ENCODE results near the gene STON2. TPM values are rescaled to one million over a fixed set of nuclear protein-coding genes. Genes with fewer than 3 reads are reported as not detected.
"Not testable (repeated sequence)": the region's sequence is repeated elsewhere in the genome, so short reads cannot be mapped to it uniquely, and the experiment has no call there.

Gene STON2
- total and polyA plus RNA-seq, 2 experiments from 2014 or later: 5.0 to 22.7 TPM

DNA sequence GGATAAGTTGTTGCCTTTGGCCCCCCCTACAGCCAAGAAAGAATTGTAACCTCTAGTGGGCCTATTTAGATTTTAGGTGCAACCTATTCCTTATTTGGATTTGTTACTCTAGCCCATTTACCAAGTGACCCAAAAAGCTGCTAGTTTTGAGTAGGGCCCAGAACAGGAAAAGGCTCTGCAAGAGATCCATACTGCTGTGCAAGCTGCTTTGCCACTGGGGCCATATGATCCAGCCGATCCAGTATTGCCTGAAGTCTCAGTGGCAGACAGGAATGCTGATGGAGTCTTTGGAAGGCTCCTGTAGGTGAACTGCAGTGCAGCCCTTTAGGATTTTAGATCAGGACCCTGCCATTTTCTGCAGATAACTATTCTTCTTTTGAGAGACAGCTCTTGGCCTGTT lies 166.5 kb downstream of the STON2 start:
- no peak for DNase-seq (ENCODE audit: low spot score)
- Histone ChIP-seq H3K4me2 (no peak overlapping the region), H3K9me2 (replicated peaks; ENCODE audit: insufficient read depth) (no peaks in the 10 kb centered on the region), H3K27me3 (no peaks in the 10 kb centered on the region), H3K4me1 (ENCODE audit: insufficient read depth) (peaks cover 6% of the 10 kb centered on the region), H3K79me2 (no peaks in the 10 kb centered on the region), H3K9me3 (ENCODE audit: low read depth) (no peaks in the 10 kb centered on the region), H3K4me3 (no peak overlapping the region), H2AFZ (no peak overlapping the region), H3K36me3 (replicated peaks; ENCODE audit: insufficient read depth, low read depth) (no peaks in the 10 kb centered on the region), H3K27ac (no peak overlapping the region), H4K20me1 (ENCODE audit: insufficient read depth, poor library complexity, severe bottlenecking) (no peaks in the 10 kb centered on the region)
- WGBS (ENCODE audit: low lambda C conversion rate, missing lambda C conversion rate): 100% methylated on average over 1 of the region's 1 CpG
- no peak for TF ChIP-seq EZH2 (IDR thresholded peaks at IDR 0.05; ENCODE audit: borderline replicate concordance)
- TF ChIP-seq, protein P1, sequence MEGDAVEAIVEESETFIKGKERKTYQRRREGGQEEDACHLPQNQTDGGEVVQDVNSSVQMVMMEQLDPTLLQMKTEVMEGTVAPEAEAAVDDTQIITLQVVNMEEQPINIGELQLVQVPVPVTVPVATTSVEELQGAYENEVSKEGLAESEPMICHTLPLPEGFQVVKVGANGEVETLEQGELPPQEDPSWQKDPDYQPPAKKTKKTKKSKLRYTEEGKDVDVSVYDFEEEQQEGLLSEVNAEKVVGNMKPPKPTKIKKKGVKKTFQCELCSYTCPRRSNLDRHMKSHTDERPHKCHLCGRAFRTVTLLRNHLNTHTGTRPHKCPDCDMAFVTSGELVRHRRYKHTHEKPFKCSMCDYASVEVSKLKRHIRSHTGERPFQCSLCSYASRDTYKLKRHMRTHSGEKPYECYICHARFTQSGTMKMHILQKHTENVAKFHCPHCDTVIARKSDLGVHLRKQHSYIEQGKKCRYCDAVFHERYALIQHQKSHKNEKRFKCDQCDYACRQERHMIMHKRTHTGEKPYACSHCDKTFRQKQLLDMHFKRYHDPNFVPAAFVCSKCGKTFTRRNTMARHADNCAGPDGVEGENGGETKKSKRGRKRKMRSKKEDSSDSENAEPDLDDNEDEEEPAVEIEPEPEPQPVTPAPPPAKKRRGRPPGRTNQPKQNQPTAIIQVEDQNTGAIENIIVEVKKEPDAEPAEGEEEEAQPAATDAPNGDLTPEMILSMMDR (IDR thresholded peaks at IDR 0.05; ENCODE audit: poor library complexity): no peak
- no peak for TF ChIP-seq EZH2phosphoT487 (IDR thresholded peaks at IDR 0.05; ENCODE audit: low read depth, severe bottlenecking, unreplicated experiment)

DNA sequence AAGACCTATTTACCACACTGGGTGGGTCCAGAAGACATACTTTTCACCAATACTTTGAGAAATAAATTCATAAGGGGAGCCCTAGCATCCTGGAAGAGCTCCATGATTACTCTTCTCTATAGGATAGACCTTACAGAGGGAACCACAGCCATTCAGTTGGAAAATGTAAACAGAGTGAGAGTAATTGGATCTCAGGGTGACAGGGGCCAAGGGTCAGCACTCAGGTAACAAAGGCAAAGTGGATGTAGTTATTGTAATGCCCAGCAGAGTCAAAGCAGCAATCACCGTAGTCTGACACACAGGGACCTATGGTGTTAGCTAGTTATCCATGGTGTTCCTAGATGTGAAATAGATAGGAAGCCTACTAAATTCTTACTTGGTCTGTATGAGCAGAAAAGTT lies 168.6 kb downstream of the STON2 start:
- H3K4me1 ChIP-seq (ENCODE audit: insufficient read depth): peaks cover 6% of the 10 kb centered on the region
- H2AFZ ChIP-seq: no peak overlapping the region
- H3K9me2 ChIP-seq (replicated peaks; ENCODE audit: insufficient read depth): no peaks in the 10 kb centered on the region
- no peaks in the 10 kb centered on the region for H3K79me2 ChIP-seq
- H3K36me3 ChIP-seq (replicated peaks; ENCODE audit: insufficient read depth, low read depth): no peaks in the 10 kb centered on the region
- TF ChIP-seq, protein P1 (IDR thresholded peaks at IDR 0.05; ENCODE audit: poor library complexity): no peak
- TF ChIP-seq EZH2 (IDR thresholded peaks at IDR 0.05; ENCODE audit: borderline replicate concordance): no peak
- no peak for TF ChIP-seq EZH2phosphoT487 (IDR thresholded peaks at IDR 0.05; ENCODE audit: low read depth, severe bottlenecking, unreplicated experiment)
- no peak for DNase-seq (ENCODE audit: low spot score)
- no peaks in the 10 kb centered on the region for H3K9me3 ChIP-seq (ENCODE audit: low read depth)
- no peaks in the 10 kb centered on the region for H3K27me3 ChIP-seq
- no peaks in the 10 kb centered on the region for H4K20me1 ChIP-seq (ENCODE audit: insufficient read depth, poor library complexity, severe bottlenecking)
- no peak overlapping the region for H3K4me3 ChIP-seq
- H3K4me2 ChIP-seq: no peak overlapping the region
- no peak overlapping the region for H3K27ac ChIP-seq
- WGBS (ENCODE audit: low lambda C conversion rate, missing lambda C conversion rate): 42% methylated on average over 1 of the region's 1 CpG

- 91% methylated on average over 1 of the region's 1 CpG for WGBS (ENCODE audit: low lambda C conversion rate, missing lambda C conversion rate)
Measured at GRCh38 chr14:81224222-81224621, 175.9 kb downstream of the STON2 start.

GRCh38 chr14:81223788-81224187 lies 176.3 kb downstream of the STON2 start:
- H4K20me1 ChIP-seq (ENCODE audit: insufficient read depth, poor library complexity, severe bottlenecking); H3K27ac ChIP-seq; H2AFZ ChIP-seq; H3K9me2 ChIP-seq (replicated peaks; ENCODE audit: insufficient read depth); H3K79me2 ChIP-seq; H3K36me3 ChIP-seq (replicated peaks; ENCODE audit: insufficient read depth, low read depth); H3K4me2 ChIP-seq; H3K27me3 ChIP-seq; H3K9me3 ChIP-seq (ENCODE audit: low read depth); H3K4me3 ChIP-seq; DNase-seq (ENCODE audit: low spot score): not testable (repeated sequence)
- 92% methylated on average over 7 of the region's 7 CpGs for WGBS (ENCODE audit: low lambda C conversion rate, missing lambda C conversion rate)
- H3K4me1 ChIP-seq (ENCODE audit: insufficient read depth): peaks cover 11% of the 10 kb centered on the region

More at GRCh38 chr14:81224222-81224621, 175.9 kb downstream of the STON2 start:
- Histone ChIP-seq H3K36me3 (replicated peaks; ENCODE audit: insufficient read depth, low read depth) (no peaks in the 10 kb centered on the region), H3K9me2 (replicated peaks; ENCODE audit: insufficient read depth) (no peaks in the 10 kb centered on the region), H3K4me3 (no peak overlapping the region), H3K4me2 (no peak overlapping the region), H2AFZ (no peak overlapping the region), H3K4me1 (ENCODE audit: insufficient read depth) (peaks cover 11% of the 10 kb centered on the region), H4K20me1 (ENCODE audit: insufficient read depth, poor library complexity, severe bottlenecking) (no peaks in the 10 kb centered on the region), H3K27me3 (no peaks in the 10 kb centered on the region), H3K27ac (no peak overlapping the region), H3K79me2 (peaks cover 7% of the 10 kb centered on the region), H3K9me3 (ENCODE audit: low read depth) (no peaks in the 10 kb centered on the region)
- TF ChIP-seq EZH2 (IDR thresholded peaks at IDR 0.05; ENCODE audit: borderline replicate concordance) (no peak), EZH2phosphoT487 (IDR thresholded peaks at IDR 0.05; ENCODE audit: low read depth, severe bottlenecking, unreplicated experiment) (no peak)
- TF ChIP-seq, protein P1 (IDR thresholded peaks at IDR 0.05; ENCODE audit: poor library complexity): no peak
- DNase-seq (ENCODE audit: low spot score): no peak

Measured in hepatocyte (in vitro differentiated cells).